H1 (cell line): ENCODE data around the gene KATNBL1. TPM values are rescaled to one million over a fixed set of nuclear protein-coding genes. Genes with fewer than 3 reads are reported as not detected.

Experiments
- ASH2L ChIP-seq: fragments of 200-600, 300-600 bp; sonication (generic); IDR thresholded peaks from one replicate; pipeline ENCODE4 v1.7.1; 2017; ENCODE audit warnings: low read length
- BCL11A ChIP-seq, 2 experiments: IDR thresholded peaks; one replicate each; pipeline ENCODE4 v1.6.1; 2011; ENCODE audit warnings: low read depth in 2 of 2, low read length in 2 of 2, mild to moderate bottlenecking in 2 of 2
- CHD2 ChIP-seq: IDR thresholded peaks from 2 replicates; pipeline ENCODE4 v1.6.1; 2012; ENCODE audit warnings: low read length, improper control_type of control experiment
- CTCF ChIP-seq, 3 experiments: IDR thresholded peaks; 1 replicate in 2 of 3; 2 replicates in 1 of 3; pipeline versions ENCODE4 v1.5.1 to v1.6.1; 2011; ENCODE audit warnings: low read length in 3 of 3, mild to moderate bottlenecking in 3 of 3, inconsistent platforms in 2 of 3, low read depth in 1 of 3, moderate library complexity in 1 of 3; ENCODE audit not compliant: insufficient read depth in 1 of 3; ENCODE audit errors: control extremely low read depth in 1 of 3
- NRF1 ChIP-seq: IDR thresholded peaks from 2 replicates; pipeline ENCODE4 v1.6.1; 2011; ENCODE audit warnings: mild to moderate bottlenecking, low read depth, low read length, improper control_type of control experiment
- RBBP5 ChIP-seq: IDR thresholded peaks from 2 replicates; pipeline ENCODE4 v1.7.1; 2012; ENCODE audit warnings: low read depth, mild to moderate bottlenecking, inconsistent platforms, low read length, moderate library complexity, borderline replicate concordance
- RNF2 ChIP-seq: fragments of 200-900, 300-1000 bp; sonication (generic); IDR thresholded peaks from 2 replicates; pipeline ENCODE4 v1.7.1; 2016; ENCODE audit warnings: borderline replicate concordance, low read depth, mild to moderate bottlenecking, antibody characterized with exemption, low read length; ENCODE audit not compliant: poor library complexity, severe bottlenecking; ENCODE audit errors: missing control alignments
- SUZ12 ChIP-seq: fragments of 200-600 bp; sonication (generic); IDR thresholded peaks from 2 replicates; pipeline ENCODE4 v1.6.1; 2012; ENCODE audit warnings: mild to moderate bottlenecking, inconsistent platforms, low read length, moderate library complexity, mixed read lengths
- TCF12 ChIP-seq: IDR thresholded peaks from 2 replicates; pipeline ENCODE4 v1.6.1; 2011; ENCODE audit warnings: low read depth, mild to moderate bottlenecking, low read length
- USF2 ChIP-seq: IDR thresholded peaks from 2 replicates; pipeline ENCODE4 v1.6.1; 2011; ENCODE audit warnings: low read length, improper control_type of control experiment
- YY1 ChIP-seq: IDR thresholded peaks from 2 replicates; pipeline ENCODE4 v1.6.1; 2011; ENCODE audit warnings: low read depth, mild to moderate bottlenecking, low read length
- ZNF274 ChIP-seq: IDR thresholded peaks from 2 replicates; pipeline ENCODE4 v1.7.0; 2012; ENCODE audit warnings: low read length, borderline replicate concordance; ENCODE audit errors: extremely low read depth
- polyA plus RNA-seq, 7 experiments: library from polyadenylated mRNA; depleted of rRNA in 3 of 7; stranded (reverse) in 5 of 7; unstranded in 2 of 7; fragments of >200 nt in 5 of 7; fragments of 200-250 nt in 2 of 7; gene quantifications; 1 replicate in 5 of 7; 2 replicates in 1 of 7; 4 replicates in 1 of 7; pipeline versions ENCODE4 v1.2.1 to v1.2.3, GENCODE V29; 2011 to 2013; ENCODE audit warnings: missing spikeins in 2 of 7, mixed read lengths in 2 of 7
- total RNA-seq: library from RNA; stranded (reverse); fragmentation: NEBNext Ultra II Directional; extraction: Animal tissue kit (Norgen Biotek cat#: 25700); gene quantifications from 2 replicates; pipeline ENCODE4 v1.2.1, GENCODE V29; 2021
- TF ChIP-seq, protein P1 (sequence below): IDR thresholded peaks from 2 replicates; pipeline ENCODE4 v1.6.1; 2011; ENCODE audit warnings: low read depth, mild to moderate bottlenecking, low read length; ENCODE audit not compliant: insufficient read depth

KATNBL1 gene
- total and polyA plus RNA-seq, 2 of the 8 experiments (the other 6 are each of a cell fraction or from before 2014, with no cell fraction given) = 14.2 to 51.4 TPM

GRCh38 chr15:34209421-34210282 lies at the start of gene KATNBL1 (continued):
- 0 out of 2 replicates have a peak, but pooled peaks have one; percentile 44 for TF ChIP-seq TCF12
- TF ChIP-seq RNF2 = no peak
- TF ChIP-seq USF2 = no peak
- TF ChIP-seq BCL11A (IDR thresholded peaks at IDR 0.05; ENCODE audit: low read depth in 2 of 2, low read length in 2 of 2) = no peak
- TF ChIP-seq YY1 = peak; percentile 72
- peak; percentile 27 for TF ChIP-seq ASH2L
- TF ChIP-seq SUZ12 = no peak
- no peak for TF ChIP-seq NRF1
- TF ChIP-seq ZNF274 = no peak
- TF ChIP-seq, protein P1, sequence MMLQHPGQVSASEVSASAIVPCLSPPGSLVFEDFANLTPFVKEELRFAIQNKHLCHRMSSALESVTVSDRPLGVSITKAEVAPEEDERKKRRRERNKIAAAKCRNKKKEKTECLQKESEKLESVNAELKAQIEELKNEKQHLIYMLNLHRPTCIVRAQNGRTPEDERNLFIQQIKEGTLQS = no peak
- peak; percentile 56; the same call in 1 of the 2 replicates for TF ChIP-seq CHD2
- TF ChIP-seq RBBP5 = peak; percentile 85; the same call in 1 of the 2 replicates
- TF ChIP-seq CTCF (IDR thresholded peaks at IDR 0.05; ENCODE audit: control extremely low read depth in 1 of 3, insufficient read depth in 1 of 3, low read depth in 1 of 3, low read length in 3 of 3) = peak; percentile 87 to 94 (median 93)
